Esophagus (tissue), 2 donors: ENCODE data around the gene FREM2. TPM values are rescaled to one million over a fixed set of nuclear protein-coding genes. Genes with fewer than 3 reads are reported as not detected.

Experiments used
- H3K27ac ChIP-seq, 2 donors: one replicate each; pipeline ENCODE4 v1.5.1; 2013; ENCODE audit warnings: low read depth in 2 of 2, mild to moderate bottlenecking in 2 of 2, inconsistent platforms in 1 of 2, low read length in 1 of 2, moderate library complexity in 1 of 2
- H3K27me3 ChIP-seq, 2 donors: one replicate each; pipeline ENCODE4 v1.6.1; 2013; ENCODE audit warnings: low read length in 2 of 2, control low read depth in 1 of 2, mild to moderate bottlenecking in 1 of 2; ENCODE audit not compliant: insufficient read depth in 2 of 2, control insufficient read depth in 1 of 2
- H3K36me3 ChIP-seq, 2 donors: one replicate each; pipeline ENCODE4 v1.6.1; 2013; ENCODE audit warnings: low read length in 1 of 2; ENCODE audit not compliant: control insufficient read depth in 2 of 2, insufficient read depth in 2 of 2
- H3K4me1 ChIP-seq, 2 donors: one replicate each; pipeline ENCODE4 v1.6.1; 2013; ENCODE audit warnings: low read length in 1 of 2; ENCODE audit not compliant: control insufficient read depth in 2 of 2, insufficient read depth in 2 of 2
- H3K4me3 ChIP-seq, 2 donors: one replicate each; pipeline ENCODE4 v1.5.1; 2013; ENCODE audit warnings: low read length in 2 of 2, mild to moderate bottlenecking in 2 of 2, low read depth in 1 of 2, moderate library complexity in 1 of 2
- H3K9me3 ChIP-seq, 2 donors: one replicate each; pipeline ENCODE4 v1.6.1; 2013; ENCODE audit warnings: mild to moderate bottlenecking in 2 of 2, low read depth in 1 of 2, low read length in 1 of 2, moderate library complexity in 1 of 2; ENCODE audit not compliant: control insufficient read depth in 2 of 2, insufficient read depth in 1 of 2
- WGBS, 2 donors: extraction: QIAGEN DNeasy Blood & Tissue Kit; methylation state at CpG; one replicate each; pipeline ENCODE4 v1.1.7; 2013; 5-methylcytosine and 5-hydroxymethylcytosine counted together
- polyA plus RNA-seq, 2 donors: library from polyadenylated mRNA; stranded (reverse); fragments of 200-250 nt; gene quantifications; one replicate each; pipeline ENCODE4 v1.2.3, GENCODE V29; 2013
- donor health status: healthy with polysubstance abuse.
- donor health status: Bipolar disorder and iron deficiency.

The FREM2 gene
- polyA plus RNA-seq, 2 donors = 0.01 to 0.02 TPM

GRCh38 chr13:38863536-38863935 is 176.7 kb downstream of the FREM2 start:
- Histone ChIP-seq H3K27ac (no peak overlapping the region), H3K4me3 (no peak overlapping the region), H3K36me3 (no peaks in the 10 kb centered on the region), H3K27me3 (no peaks in the 10 kb centered on the region), H3K4me1 (no peaks in the 10 kb centered on the region), H3K9me3 (no peaks in the 10 kb centered on the region)
- 90 to 91% methylated on average over 3 of the region's 3 CpGs for WGBS, 2 donors

- Histone ChIP-seq H3K27ac (no peak overlapping the region), H3K27me3 (no peaks in the 10 kb centered on the region), H3K4me3 (no peak overlapping the region), H3K36me3 (no peaks in the 10 kb centered on the region), H3K9me3 (no peaks in the 10 kb centered on the region), H3K4me1 (no peaks in the 10 kb centered on the region)
- WGBS, 2 donors = 54 to 65% methylated on average over 1 of the region's 1 CpG
These were observed 179.8 kb downstream of the FREM2 start for GRCh38 chr13:38866649-38867048.

- Histone ChIP-seq H3K36me3 (no peaks in the 10 kb centered on the region), H3K4me3 (no peak overlapping the region), H3K27ac (no peak overlapping the region), H3K27me3 (no peaks in the 10 kb centered on the region), H3K4me1 (no peaks in the 10 kb centered on the region), H3K9me3 (no peaks in the 10 kb centered on the region)
- 40 to 58% methylated on average over 3 of the region's 3 CpGs for WGBS, 2 donors
These were observed 181.5 kb downstream of the FREM2 start for GRCh38 chr13:38868399-38868798.

GRCh38 chr13:38868870-38869269 is 182.0 kb downstream of the FREM2 start:
- WGBS, 2 donors = 67% methylated on average over 2 of the region's 2 CpGs
- Histone ChIP-seq H3K36me3 (no peaks in the 10 kb centered on the region), H3K4me3 (no peak overlapping the region), H3K9me3 (no peaks in the 10 kb centered on the region), H3K27ac (no peak overlapping the region), H3K4me1 (no peaks in the 10 kb centered on the region), H3K27me3 (no peaks in the 10 kb centered on the region)

- WGBS, 2 donors = 43 to 55% methylated on average over 2 of the region's 2 CpGs
- no peaks in the 10 kb centered on the region for H3K4me1 ChIP-seq
- no peak overlapping the region for H3K27ac ChIP-seq
- no peak overlapping the region for H3K4me3 ChIP-seq
- no peaks in the 10 kb centered on the region for H3K36me3 ChIP-seq
- no peaks in the 10 kb centered on the region for H3K9me3 ChIP-seq
- no peaks in the 10 kb centered on the region for H3K27me3 ChIP-seq
These were observed 184.4 kb downstream of the FREM2 start for GRCh38 chr13:38871275-38871674.

- WGBS, 2 donors = 27 to 47% methylated on average over 7 of the region's 7 CpGs
- H3K9me3 ChIP-seq = no peaks in the 10 kb centered on the region
- H3K27me3 ChIP-seq = no peaks in the 10 kb centered on the region
- H3K36me3 ChIP-seq = no peaks in the 10 kb centered on the region
- H3K4me3 ChIP-seq = no peak overlapping the region
- no peaks in the 10 kb centered on the region for H3K4me1 ChIP-seq
- H3K27ac ChIP-seq = no peak overlapping the region
These were observed 185.8 kb downstream of the FREM2 start for GRCh38 chr13:38872693-38873092.

- H3K27ac ChIP-seq = no peak overlapping the region
- no peaks in the 10 kb centered on the region for H3K9me3 ChIP-seq
- no peak overlapping the region for H3K4me3 ChIP-seq
- H3K36me3 ChIP-seq = no peaks in the 10 kb centered on the region
- no peaks in the 10 kb centered on the region for H3K27me3 ChIP-seq
- WGBS, 2 donors = 79 to 91% methylated on average over 1 of the region's 1 CpG
- no peaks in the 10 kb centered on the region for H3K4me1 ChIP-seq
These were observed 188.5 kb downstream of the FREM2 start for GRCh38 chr13:38875186-38875875.

- 60 to 69% methylated on average over 3 of the region's 3 CpGs for WGBS, 2 donors
- no peak overlapping the region for H3K4me3 ChIP-seq
- H3K27ac ChIP-seq = no peak overlapping the region
- no peaks in the 10 kb centered on the region for H3K27me3 ChIP-seq
- no peaks in the 10 kb centered on the region for H3K4me1 ChIP-seq
- no peaks in the 10 kb centered on the region for H3K36me3 ChIP-seq
- no peaks in the 10 kb centered on the region for H3K9me3 ChIP-seq
These were observed 192.4 kb downstream of the FREM2 start for GRCh38 chr13:38879278-38879677.

GRCh38 chr13:38879786-38880185 is 192.9 kb downstream of the FREM2 start:
- Histone ChIP-seq H3K4me3 (no peak overlapping the region), H3K27me3 (no peaks in the 10 kb centered on the region), H3K4me1 (no peaks in the 10 kb centered on the region), H3K9me3 (no peaks in the 10 kb centered on the region), H3K36me3 (no peaks in the 10 kb centered on the region), H3K27ac (no peak overlapping the region)

- 87 to 89% methylated on average over 5 of the region's 5 CpGs for WGBS, 2 donors
- Histone ChIP-seq H3K4me3 (no peak overlapping the region), H3K36me3 (no peaks in the 10 kb centered on the region), H3K9me3 (no peaks in the 10 kb centered on the region), H3K27ac (no peak overlapping the region), H3K27me3 (no peaks in the 10 kb centered on the region), H3K4me1 (no peaks in the 10 kb centered on the region)
These were observed 193.5 kb downstream of the FREM2 start for GRCh38 chr13:38880397-38880796.
